ENCODE measurements around the gene AZGP1. TPM values are rescaled to one million over a fixed set of nuclear protein-coding genes. Genes with fewer than 3 reads are reported as not detected.

AZGP1 gene
- total and polyA plus RNA-seq, 2 of the 13 experiments (the other 11 are each of a cell fraction or from before 2014, with no cell fraction given): 93.8 to 229 TPM

DNA sequence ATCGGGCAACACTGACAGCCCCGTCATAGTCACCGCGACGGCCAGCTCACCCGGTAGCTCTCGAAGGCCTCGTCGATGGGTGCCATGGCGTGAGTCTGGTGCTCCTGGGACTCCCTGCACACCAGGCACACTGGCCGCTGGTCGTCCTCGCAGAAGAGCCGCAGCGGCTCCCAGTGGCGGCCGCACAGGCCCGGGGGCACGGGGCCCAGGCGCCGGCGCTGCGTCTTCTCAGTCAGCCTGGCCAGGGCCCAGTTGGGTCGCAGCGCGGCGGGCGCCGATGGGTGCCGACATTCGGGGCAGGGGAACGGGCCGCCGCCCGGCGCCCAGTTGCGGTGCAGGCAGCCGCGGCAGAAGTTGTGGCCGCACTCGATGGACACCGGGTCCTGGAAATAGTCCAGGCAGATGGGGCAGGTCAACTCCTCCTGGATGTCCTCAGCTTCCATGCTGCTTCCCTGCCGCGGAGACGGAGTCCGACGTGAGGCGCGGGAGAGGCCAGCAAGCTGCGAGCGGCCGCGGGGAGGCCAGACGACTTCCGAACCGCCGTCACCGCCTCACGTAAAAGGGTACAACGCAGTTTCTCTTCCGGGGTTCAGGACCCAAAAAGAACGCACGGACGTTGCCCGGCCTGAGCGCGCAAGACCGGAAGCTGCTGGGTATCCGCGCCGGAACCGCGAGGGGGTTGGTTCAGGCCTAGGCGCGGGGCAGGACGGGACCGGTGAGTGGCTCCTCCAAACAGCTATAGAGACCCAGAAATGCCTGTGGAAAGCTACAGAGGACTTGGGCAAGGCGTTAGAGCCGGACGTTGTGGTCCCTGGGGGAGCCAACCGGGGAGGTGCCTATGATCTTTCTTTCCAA lies 56.6 kb downstream of the AZGP1 start, which contains the start of gene TRIM4 (continued):
- TF ChIP-seq, protein P1, sequence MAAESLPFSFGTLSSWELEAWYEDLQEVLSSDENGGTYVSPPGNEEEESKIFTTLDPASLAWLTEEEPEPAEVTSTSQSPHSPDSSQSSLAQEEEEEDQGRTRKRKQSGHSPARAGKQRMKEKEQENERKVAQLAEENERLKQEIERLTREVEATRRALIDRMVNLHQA (CRISPR knock-in tag; IDR thresholded peaks at IDR 0.05): no peak
- TF ChIP-seq ZHX2 (IDR thresholded peaks at IDR 0.05; ENCODE audit: low read depth): peak; percentile 23; the same call in 1 of the 2 replicates
- TF ChIP-seq ZHX2 (CRISPR knock-in tag; IDR thresholded peaks at IDR 0.05; ENCODE audit: borderline replicate concordance): no peak; the same call in 1 of the 2 replicates
- TF ChIP-seq TAF15 (IDR thresholded peaks at IDR 0.05; ENCODE audit: low read depth, low read length, poor library complexity, severe bottlenecking): no peak
- TF ChIP-seq PAF1 (CRISPR knock-in tag; IDR thresholded peaks at IDR 0.05): no peak
- no peak for TF ChIP-seq TRIM24 (CRISPR knock-in tag; IDR thresholded peaks at IDR 0.05)
- TF ChIP-seq ZNF652 (CRISPR knock-in tag; IDR thresholded peaks at IDR 0.05; ENCODE audit: borderline replicate concordance, low read depth): no peak
- no peak for TF ChIP-seq CC2D1A (CRISPR knock-in tag; IDR thresholded peaks at IDR 0.05)
- peak; percentile 34 for TF ChIP-seq BCL6 (CRISPR knock-in tag; IDR thresholded peaks at IDR 0.05)
- peak; percentile 24; the same call in 1 of the 2 replicates for TF ChIP-seq FOXC1 (CRISPR knock-in tag; IDR thresholded peaks at IDR 0.05; ENCODE audit: borderline replicate concordance)
- TF ChIP-seq ZNF101 (CRISPR knock-in tag; IDR thresholded peaks at IDR 0.05; ENCODE audit: borderline replicate concordance, low read depth): no peak
- TF ChIP-seq JUN (CRISPR knock-in tag; IDR thresholded peaks at IDR 0.05): no peak; the same call in 1 of the 2 replicates
- TF ChIP-seq ZFP36L2 (CRISPR knock-in tag; IDR thresholded peaks at IDR 0.05): no peak
- TF ChIP-seq, protein P2, sequence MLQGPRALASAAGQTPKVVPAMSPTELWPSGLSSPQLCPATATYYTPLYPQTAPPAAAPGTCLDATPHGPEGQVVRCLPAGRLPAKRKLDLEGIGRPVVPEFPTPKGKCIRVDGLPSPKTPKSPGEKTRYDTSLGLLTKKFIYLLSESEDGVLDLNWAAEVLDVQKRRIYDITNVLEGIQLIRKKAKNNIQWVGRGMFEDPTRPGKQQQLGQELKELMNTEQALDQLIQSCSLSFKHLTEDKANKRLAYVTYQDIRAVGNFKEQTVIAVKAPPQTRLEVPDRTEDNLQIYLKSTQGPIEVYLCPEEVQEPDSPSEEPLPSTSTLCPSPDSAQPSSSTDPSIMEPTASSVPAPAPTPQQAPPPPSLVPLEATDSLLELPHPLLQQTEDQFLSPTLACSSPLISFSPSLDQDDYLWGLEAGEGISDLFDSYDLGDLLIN (CRISPR knock-in tag; IDR thresholded peaks at IDR 0.05; ENCODE audit: borderline replicate concordance): no peak
- peak; percentile 89 for TF ChIP-seq MXD1 (CRISPR knock-in tag; IDR thresholded peaks at IDR 0.05)
- TF ChIP-seq, protein P3, sequence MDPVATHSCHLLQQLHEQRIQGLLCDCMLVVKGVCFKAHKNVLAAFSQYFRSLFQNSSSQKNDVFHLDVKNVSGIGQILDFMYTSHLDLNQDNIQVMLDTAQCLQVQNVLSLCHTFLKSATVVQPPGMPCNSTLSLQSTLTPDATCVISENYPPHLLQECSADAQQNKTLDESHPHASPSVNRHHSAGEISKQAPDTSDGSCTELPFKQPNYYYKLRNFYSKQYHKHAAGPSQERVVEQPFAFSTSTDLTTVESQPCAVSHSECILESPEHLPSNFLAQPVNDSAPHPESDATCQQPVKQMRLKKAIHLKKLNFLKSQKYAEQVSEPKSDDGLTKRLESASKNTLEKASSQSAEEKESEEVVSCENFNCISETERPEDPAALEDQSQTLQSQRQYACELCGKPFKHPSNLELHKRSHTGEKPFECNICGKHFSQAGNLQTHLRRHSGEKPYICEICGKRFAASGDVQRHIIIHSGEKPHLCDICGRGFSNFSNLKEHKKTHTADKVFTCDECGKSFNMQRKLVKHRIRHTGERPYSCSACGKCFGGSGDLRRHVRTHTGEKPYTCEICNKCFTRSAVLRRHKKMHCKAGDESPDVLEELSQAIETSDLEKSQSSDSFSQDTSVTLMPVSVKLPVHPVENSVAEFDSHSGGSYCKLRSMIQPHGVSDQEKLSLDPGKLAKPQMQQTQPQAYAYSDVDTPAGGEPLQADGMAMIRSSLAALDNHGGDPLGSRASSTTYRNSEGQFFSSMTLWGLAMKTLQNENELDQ (CRISPR knock-in tag; IDR thresholded peaks at IDR 0.05; ENCODE audit: borderline replicate concordance): no peak
- TF ChIP-seq RARA (CRISPR knock-in tag; IDR thresholded peaks at IDR 0.05): no peak
- TF ChIP-seq NFE2L1 (CRISPR knock-in tag; IDR thresholded peaks at IDR 0.05; ENCODE audit: borderline replicate concordance): no peak

Data from HepG2 (cell line).